Suppressor macrophage treated with lipopolysaccharide for 4 hours (primary cell): ENCODE measurements around the gene LTO1.

Experiments used
- DNase-seq: peaks from one replicate; pipeline ENCODE4 v3.0.0-alpha.2; 2020

The LTO1 gene

DNA sequence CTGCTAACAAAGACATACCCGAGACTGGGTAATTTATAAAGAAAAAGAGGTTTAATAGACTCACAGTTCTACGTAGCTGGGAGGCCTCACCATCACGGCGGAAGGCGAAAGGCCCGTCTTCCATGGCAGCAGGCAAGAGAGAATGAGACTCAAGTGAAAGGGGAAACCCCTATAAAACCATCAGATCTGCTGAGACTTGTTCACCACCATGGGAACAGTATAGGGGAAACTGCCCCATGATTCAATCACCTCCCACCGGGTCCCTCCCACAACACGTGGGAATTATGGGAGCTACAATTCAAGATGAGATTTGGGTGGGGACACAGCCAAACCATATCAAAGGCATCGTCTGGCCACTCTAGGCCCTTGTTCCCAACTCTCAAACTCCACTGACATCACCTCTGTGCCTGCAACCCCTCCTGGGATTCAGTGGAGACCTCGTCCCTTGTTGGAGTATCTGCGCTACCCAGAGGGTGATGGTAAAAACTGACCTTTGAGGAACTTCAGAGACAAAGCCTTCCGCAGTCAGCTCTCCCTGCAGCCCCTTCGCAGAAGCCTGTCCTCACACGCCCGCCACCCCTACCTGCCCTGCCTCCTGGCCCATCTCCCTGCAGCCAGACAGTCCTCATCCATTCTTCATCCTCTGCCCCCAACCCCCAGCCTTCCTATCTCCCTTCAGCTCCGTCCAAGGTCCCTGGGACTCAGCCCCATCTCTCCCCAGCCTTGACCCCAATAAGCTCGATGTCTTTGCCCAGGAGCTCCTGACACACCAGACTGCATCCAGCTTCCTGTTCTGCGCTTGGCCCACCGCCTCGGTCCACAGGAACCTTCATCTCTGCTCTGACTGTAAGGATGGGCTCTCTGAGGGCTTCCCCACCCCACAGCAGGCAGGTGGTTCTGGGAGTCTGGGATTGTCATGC is 18.4 kb downstream of the LTO1 start:
- no peak for DNase-seq

- DNase-seq: no peak
Measured at GRCh38 chr11:69655479-69656428, 19.4 kb downstream of the LTO1 start.

DNA sequence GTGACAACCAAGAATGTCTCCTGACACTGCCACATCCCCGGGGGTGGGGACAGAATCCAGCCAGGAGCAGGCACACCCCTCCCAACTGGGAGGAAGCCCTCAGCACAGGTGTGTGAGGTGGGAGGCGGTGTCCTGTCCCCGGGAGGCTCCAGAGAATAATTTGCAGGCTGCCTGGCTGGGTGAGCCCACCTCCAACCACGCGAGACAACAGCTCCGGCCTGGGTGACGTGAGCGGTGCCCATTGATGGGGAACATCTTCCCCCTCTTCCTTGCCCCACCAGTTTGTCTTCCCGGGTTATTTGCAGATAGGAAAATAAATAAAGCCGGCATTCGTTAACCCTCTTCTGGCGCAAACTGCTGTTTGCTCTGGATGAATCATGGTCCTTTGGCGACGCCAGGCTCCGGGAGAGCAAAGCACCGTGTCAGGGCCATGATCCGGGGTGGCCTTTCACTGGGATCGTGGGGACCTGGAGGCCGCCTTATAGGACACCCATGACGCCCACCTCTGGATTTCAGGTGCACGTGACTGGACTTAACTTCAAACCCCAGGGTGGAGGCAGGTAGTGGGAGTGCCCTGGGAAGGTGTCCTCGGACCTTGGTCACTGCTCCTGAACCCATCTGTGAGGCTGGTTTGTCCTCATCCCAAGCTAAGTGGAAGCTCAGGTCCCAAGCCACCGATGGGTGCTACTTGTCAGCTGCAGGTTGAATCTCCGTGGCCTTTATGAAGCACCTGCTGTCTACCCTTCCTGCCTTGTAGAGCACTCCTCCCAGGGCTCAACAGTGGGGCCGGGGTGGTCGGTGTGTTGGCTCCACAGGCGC is 20.3 kb downstream of the LTO1 start:
- no peak for DNase-seq

- no peak for DNase-seq
Measured at GRCh38 chr11:69654001-69654659, 21.0 kb downstream of the LTO1 start.

DNA sequence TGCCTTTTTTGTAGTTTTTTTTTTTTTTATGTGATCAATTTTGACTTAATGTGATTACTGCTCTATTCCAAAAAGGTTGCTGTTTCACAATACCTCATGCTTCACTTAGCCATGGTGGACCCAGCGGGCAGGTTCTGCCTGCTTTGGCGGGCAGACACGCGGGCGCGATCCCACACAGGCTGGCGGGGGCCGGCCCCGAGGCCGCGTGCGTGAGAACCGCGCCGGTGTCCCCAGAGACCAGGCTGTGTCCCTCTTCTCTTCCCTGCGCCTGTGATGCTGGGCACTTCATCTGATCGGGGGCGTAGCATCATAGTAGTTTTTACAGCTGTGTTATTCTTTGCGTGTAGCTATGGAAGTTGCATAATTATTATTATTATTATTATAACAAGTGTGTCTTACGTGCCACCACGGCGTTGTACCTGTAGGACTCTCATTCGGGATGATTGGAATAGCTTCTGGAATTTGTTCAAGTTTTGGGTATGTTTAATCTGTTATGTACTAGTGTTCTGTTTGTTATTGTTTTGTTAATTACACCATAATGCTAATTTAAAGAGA is 21.7 kb downstream of the LTO1 start:
- DNase-seq: no peak

GRCh38 chr11:69652999-69653398 is 22.2 kb downstream of the LTO1 start:
- DNase-seq: no peak

DNA sequence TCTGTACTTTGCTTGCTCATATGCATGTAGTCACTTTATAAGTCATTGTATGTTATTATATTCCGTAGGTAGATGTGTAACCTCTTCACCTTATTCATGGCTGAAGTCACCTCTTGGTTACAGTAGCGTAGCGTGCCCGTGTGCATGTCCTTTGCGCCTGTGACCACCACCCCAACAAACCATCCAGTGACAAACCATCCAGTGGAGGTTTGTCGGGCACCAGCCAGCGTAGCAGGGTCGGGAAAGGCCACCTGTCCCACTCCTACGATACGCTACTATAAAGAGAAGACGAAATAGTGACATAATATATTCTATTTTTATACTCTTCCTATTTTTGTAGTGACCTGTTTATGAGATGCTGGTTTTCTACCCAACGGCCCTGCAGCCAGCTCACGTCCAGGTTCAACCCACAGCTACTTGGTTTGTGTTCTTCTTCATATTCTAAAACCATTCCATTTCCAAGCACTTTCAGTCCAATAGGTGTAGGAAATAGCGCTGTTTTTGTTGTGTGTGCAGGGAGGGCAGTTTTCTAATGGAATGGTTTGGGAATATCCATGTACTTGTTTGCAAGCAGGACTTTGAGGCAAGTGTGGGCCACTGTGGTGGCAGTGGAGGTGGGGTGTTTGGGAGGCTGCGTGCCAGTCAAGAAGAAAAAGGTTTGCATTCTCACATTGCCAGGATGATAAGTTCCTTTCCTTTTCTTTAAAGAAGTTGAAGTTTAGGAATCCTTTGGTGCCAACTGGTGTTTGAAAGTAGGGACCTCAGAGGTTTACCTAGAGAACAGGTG is 23.1 kb downstream of the LTO1 start:
- DNase-seq: no peak

GRCh38 chr11:69650832-69651344 is 24.3 kb downstream of the LTO1 start:
- no peak for DNase-seq

- no peak for DNase-seq
Measured at GRCh38 chr11:69650081-69650831, 24.9 kb downstream of the LTO1 start.

DNA sequence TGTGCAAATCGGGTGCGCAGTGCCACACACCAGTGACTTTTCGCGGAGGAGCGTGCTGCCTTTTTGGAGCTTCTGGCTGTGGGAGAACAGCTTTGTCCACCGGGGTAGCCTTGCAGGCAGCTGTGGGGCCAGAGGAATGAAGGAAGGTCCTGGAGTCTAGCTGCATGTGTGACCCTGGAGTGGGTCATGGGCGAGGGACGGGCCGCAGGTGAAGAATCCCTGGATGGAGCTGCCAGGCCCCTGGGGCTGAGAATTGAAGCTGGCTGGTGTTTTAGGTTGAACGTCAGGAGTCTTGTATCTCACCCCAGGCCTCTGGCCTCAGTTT is 25.6 kb downstream of the LTO1 start:
- DNase-seq: no peak

DNA sequence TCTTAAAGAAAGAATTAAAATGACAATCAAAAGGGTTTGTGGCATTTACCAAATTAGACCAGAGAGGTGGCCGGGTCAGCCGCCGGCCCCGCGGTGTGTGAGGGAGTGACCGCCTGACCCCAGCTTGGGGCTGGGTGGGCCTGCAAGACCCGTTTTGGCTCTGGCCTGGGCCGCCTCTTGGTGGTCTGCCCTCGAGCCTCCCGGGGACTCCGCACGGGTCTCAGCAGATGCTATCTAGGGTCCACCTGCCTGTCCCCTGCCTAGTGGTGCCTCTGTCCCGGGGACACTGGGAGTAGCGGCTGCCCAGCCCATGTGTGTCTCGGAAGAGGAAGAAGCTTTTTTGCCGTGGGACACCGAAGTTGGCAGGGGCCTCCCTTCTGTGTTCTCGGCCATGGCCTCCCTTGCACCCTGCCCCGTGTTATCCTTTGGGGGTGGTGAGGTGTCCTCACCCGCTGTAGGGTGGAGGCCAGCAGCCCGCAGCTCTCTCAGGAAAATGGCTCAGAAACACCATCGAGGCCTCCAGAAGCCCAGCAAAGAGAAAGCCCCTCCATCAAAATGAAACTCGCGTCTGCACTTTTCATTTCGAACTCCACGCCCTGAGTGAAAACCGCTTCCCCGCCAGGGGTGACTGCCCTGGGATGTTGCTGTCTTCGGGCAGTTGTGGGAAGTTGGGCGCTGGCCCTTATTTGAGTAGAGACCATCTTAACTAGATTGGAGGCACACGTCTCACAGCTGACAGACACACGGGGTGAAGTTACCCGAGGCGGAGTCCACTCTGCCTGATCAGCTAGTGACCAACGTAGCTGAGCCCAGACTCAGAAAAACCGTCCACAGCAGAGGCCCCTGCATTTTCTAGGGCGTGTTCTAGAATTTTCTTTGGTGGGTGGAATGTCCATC is 26.2 kb downstream of the LTO1 start:
- no peak for DNase-seq

DNA sequence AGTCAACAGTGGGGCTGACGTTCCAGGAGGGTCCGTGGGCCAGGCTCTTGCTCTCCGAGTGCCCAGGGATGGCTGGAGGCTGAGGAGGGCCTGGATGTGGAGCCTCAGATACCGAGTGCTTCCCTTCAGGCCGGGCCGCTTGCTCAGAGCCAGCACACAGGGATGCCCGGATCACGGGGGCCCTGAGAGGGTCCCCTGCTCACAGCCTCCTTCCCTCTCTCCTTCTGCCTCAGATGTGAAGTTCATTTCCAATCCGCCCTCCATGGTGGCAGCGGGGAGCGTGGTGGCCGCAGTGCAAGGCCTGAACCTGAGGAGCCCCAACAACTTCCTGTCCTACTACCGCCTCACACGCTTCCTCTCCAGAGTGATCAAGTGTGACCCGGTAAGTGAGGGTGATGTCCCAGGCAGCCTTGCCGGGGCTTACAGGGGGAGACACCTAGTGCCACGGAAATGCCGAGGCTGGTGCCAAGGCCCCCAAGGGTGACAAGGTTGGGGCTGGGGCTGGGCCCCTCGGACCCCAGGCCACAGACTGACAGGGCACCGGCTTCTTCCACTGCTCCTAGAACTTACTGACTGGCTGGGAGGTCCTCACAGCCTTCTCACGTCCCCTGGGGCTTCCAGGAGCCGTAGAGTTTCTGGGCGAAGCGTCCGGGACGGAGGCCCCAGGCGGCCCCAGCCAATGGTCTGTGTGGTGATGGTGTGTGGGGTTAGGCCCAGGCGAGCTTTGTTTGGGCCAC is 27.2 kb downstream of the LTO1 start:
- no peak for DNase-seq

GRCh38 chr11:69647390-69647748 is 27.8 kb downstream of the LTO1 start:
- DNase-seq: no peak

GRCh38 chr11:69646493-69647389 is 28.4 kb downstream of the LTO1 start:
- no peak for DNase-seq

GRCh38 chr11:69645801-69646492 is 29.2 kb downstream of the LTO1 start:
- no peak for DNase-seq

DNA sequence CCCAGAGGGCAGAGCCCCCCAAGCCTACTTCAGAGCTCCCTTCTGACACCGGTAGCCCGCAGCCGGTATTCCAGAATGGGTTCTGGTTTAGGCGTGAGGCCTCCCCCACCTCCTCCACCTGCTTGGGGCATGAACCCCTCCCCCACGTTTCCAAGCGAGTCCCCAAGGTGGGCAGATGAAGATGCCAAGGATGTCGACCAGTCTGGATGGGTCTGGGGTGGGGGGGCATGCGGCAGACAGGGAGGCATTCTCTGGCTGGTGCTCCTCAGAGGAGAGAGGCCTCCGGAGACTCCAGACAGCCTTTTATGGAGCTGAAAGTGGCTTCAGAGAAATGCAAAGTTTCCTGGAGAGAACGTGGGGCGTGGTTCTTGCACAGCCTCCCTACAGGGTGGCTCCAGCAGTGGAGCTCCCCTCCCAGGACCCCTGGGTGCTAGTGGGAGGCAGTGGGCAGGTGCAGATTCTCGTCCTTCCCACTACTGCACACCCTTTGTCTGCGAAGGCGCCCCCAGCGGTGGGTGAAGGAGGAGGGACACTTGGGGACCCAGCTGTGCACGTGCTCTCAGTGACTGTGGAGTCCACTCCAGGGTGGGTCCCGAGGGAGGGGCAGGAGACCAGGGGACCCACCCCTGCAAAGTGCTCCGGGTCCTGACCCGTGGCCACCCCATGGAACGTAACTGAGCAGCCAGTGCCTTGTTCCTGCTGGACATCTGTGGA is 30.0 kb downstream of the LTO1 start:
- no peak for DNase-seq
